Activated naive CD8-positive, alpha-beta T cell treated with anti-CD3 and anti-CD28 coated beads, Interleukin-2, amount 50 U/mL, for 24 hours (primary cell): ENCODE measurements around the gene GTF3C5.
"Not testable (repeated sequence)": the region's sequence is repeated elsewhere in the genome, so short reads cannot be mapped to it uniquely, and the experiment has no call there.

Source experiments
- ATAC-seq: fragments of 150-1000 bp; cut with Tn5 transposase; one replicate; pipeline ENCODE4 v1.10.0; 2021
- DNase-seq: peaks from one replicate; pipeline ENCODE4 v3.0.0; 2021
- H3K27ac Mint-ChIP-seq: one replicate; pipeline ENCODE4 v1.8.0; 2021; ENCODE audit warnings: mild to moderate bottlenecking, mixed read lengths
- H3K27me3 Mint-ChIP-seq: one replicate; pipeline ENCODE4 v1.8.0; 2021; ENCODE audit warnings: mixed read lengths
- H3K36me3 Mint-ChIP-seq: one replicate; pipeline ENCODE4 v1.8.0; 2021; ENCODE audit warnings: low read depth, mixed read lengths
- H3K4me1 Mint-ChIP-seq: one replicate; pipeline ENCODE4 v1.8.0; 2021; ENCODE audit warnings: mixed read lengths
- H3K4me3 Mint-ChIP-seq: one replicate; pipeline ENCODE4 v1.8.0; 2021; ENCODE audit warnings: mild to moderate bottlenecking, moderate library complexity, mixed read lengths
- H3K9me3 Mint-ChIP-seq: one replicate; pipeline ENCODE4 v1.8.0; 2021; ENCODE audit warnings: mixed read lengths

The GTF3C5 gene

GRCh38 chr9:133088756-133089155 lies 58.0 kb downstream of the GTF3C5 start:
- H3K27ac Mint-ChIP-seq = no peak overlapping the region
- DNase-seq (no peak), ATAC-seq (no peak)
- H3K4me3 Mint-ChIP-seq = no peak overlapping the region
- H3K36me3 Mint-ChIP-seq = no peaks in the 10 kb centered on the region
- no peaks in the 10 kb centered on the region for H3K27me3 Mint-ChIP-seq
- no peaks in the 10 kb centered on the region for H3K4me1 Mint-ChIP-seq
- no peaks in the 10 kb centered on the region for H3K9me3 Mint-ChIP-seq

DNA sequence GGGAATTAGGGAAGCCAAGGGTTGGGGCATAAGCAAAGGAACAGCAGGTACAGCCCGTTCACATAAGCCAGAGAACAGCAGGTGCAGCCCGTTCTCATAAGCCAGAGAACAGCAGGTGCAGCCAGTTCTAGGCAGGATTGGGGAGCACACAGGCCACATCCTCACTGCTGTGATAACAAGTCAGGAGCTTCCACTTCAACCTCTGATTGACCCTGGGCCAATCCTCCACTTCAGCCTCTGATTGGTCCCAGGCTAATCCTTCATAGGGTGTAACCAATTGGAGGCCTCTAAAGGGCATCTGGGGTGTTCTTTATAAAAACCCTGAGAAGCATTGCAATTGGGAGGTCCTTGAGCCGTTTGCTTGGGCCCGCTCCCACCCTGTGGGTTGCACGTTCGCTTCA lies 58.5 kb downstream of the GTF3C5 start:
- H3K9me3 Mint-ChIP-seq = no peaks in the 10 kb centered on the region
- H3K4me3 Mint-ChIP-seq = no peak overlapping the region
- no peaks in the 10 kb centered on the region for H3K36me3 Mint-ChIP-seq
- H3K4me1 Mint-ChIP-seq = no peaks in the 10 kb centered on the region
- ATAC-seq = no peak
- no peaks in the 10 kb centered on the region for H3K27me3 Mint-ChIP-seq
- H3K27ac Mint-ChIP-seq = no peak overlapping the region
- DNase-seq = no peak

- H3K4me1 Mint-ChIP-seq = no peaks in the 10 kb centered on the region
These were observed 59.4 kb downstream of the GTF3C5 start for GRCh38 chr9:133090187-133090586.

GRCh38 chr9:133090752-133091385 lies 60.1 kb downstream of the GTF3C5 start:
- no peak overlapping the region for H3K4me3 Mint-ChIP-seq
- no peak overlapping the region for H3K27ac Mint-ChIP-seq
- no peaks in the 10 kb centered on the region for H3K4me1 Mint-ChIP-seq
- H3K36me3 Mint-ChIP-seq = peaks cover 3% of the 10 kb centered on the region
- ATAC-seq = no peak
- H3K9me3 Mint-ChIP-seq = peaks cover 6% of the 10 kb centered on the region
- H3K27me3 Mint-ChIP-seq = no peaks in the 10 kb centered on the region
- no peak for DNase-seq

More at GRCh38 chr9:133090187-133090586, 59.4 kb downstream of the GTF3C5 start:
- H3K36me3 Mint-ChIP-seq = no peaks in the 10 kb centered on the region
- DNase-seq = no peak
- H3K4me3 Mint-ChIP-seq = no peak overlapping the region
- no peak for ATAC-seq
- H3K27me3 Mint-ChIP-seq = no peaks in the 10 kb centered on the region
- H3K9me3 Mint-ChIP-seq = peaks cover 6% of the 10 kb centered on the region
- no peak overlapping the region for H3K27ac Mint-ChIP-seq

DNA sequence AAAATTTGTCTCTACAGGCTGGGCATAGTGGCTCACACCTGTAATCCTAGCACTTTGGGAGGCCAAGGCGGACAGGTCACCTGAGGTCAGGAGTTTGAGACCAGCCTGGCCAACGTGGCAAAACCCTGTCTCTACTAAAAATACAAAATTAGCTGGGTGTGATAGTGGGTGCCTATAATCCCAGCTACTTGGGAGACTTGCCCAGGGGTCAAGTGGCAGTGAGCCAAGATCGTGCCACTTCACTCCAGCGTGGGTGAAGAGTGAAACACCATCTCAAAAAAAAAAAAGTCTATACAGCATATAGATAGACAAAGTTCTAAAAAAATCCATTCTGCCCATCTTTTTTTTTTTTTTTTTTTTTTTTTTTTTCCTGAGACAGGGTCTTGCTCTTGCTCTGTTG lies 63.6 kb downstream of the GTF3C5 start:
- peaks cover 15% of the 10 kb centered on the region for H3K9me3 Mint-ChIP-seq
- not testable (repeated sequence) for H3K4me1 Mint-ChIP-seq, H3K4me3 Mint-ChIP-seq, H3K27me3 Mint-ChIP-seq, H3K27ac Mint-ChIP-seq, DNase-seq, ATAC-seq
- H3K36me3 Mint-ChIP-seq = peaks cover 36% of the 10 kb centered on the region

GRCh38 chr9:133094842-133095393 lies 64.1 kb downstream of the GTF3C5 start:
- H3K9me3 Mint-ChIP-seq = peaks cover 15% of the 10 kb centered on the region
- no peak for ATAC-seq
- no peak overlapping the region for H3K4me3 Mint-ChIP-seq
- H3K4me1 Mint-ChIP-seq = no peaks in the 10 kb centered on the region
- no peak overlapping the region for H3K27ac Mint-ChIP-seq
- peaks cover 36% of the 10 kb centered on the region for H3K36me3 Mint-ChIP-seq
- no peak for DNase-seq
- no peaks in the 10 kb centered on the region for H3K27me3 Mint-ChIP-seq

GRCh38 chr9:133098104-133098754 lies 67.4 kb downstream of the GTF3C5 start:
- peaks cover 15% of the 10 kb centered on the region for H3K9me3 Mint-ChIP-seq

DNA sequence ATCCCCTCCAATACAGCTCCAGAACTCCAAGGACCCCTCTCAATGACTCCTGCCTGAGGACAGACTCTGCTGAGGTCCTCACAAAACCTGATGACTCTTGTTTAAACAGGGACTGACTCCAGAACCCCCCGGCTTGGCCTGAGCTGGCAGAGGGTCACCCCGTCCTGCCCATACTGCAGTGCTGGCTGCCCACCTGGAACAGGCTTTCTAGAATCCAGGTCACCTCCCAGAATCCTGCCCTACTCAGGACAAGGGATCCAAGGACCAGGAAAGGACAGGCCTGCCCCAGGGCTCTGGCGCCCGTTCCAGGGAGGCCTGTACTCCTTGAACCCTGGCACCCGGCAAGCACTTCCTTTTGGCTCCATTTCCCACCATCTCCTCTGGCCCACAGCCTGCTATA lies 68.1 kb downstream of the GTF3C5 start:
- DNase-seq (no peak), ATAC-seq (no peak)
- H3K27ac Mint-ChIP-seq = no peak overlapping the region
- H3K4me1 Mint-ChIP-seq = no peaks in the 10 kb centered on the region
- peaks cover 15% of the 10 kb centered on the region for H3K9me3 Mint-ChIP-seq
- H3K4me3 Mint-ChIP-seq = no peak overlapping the region
- H3K27me3 Mint-ChIP-seq = no peaks in the 10 kb centered on the region
- peaks cover 47% of the 10 kb centered on the region for H3K36me3 Mint-ChIP-seq

More at GRCh38 chr9:133098104-133098754, 67.4 kb downstream of the GTF3C5 start:
- no peaks in the 10 kb centered on the region for H3K4me1 Mint-ChIP-seq
- H3K36me3 Mint-ChIP-seq = peaks cover 46% of the 10 kb centered on the region
- no peak for DNase-seq
- H3K4me3 Mint-ChIP-seq = no peak overlapping the region
- H3K27ac Mint-ChIP-seq = no peak overlapping the region
- no peaks in the 10 kb centered on the region for H3K27me3 Mint-ChIP-seq
- ATAC-seq = no peak

GRCh38 chr9:133099726-133100505 lies 69.1 kb downstream of the GTF3C5 start:
- no peak for ATAC-seq

DNA sequence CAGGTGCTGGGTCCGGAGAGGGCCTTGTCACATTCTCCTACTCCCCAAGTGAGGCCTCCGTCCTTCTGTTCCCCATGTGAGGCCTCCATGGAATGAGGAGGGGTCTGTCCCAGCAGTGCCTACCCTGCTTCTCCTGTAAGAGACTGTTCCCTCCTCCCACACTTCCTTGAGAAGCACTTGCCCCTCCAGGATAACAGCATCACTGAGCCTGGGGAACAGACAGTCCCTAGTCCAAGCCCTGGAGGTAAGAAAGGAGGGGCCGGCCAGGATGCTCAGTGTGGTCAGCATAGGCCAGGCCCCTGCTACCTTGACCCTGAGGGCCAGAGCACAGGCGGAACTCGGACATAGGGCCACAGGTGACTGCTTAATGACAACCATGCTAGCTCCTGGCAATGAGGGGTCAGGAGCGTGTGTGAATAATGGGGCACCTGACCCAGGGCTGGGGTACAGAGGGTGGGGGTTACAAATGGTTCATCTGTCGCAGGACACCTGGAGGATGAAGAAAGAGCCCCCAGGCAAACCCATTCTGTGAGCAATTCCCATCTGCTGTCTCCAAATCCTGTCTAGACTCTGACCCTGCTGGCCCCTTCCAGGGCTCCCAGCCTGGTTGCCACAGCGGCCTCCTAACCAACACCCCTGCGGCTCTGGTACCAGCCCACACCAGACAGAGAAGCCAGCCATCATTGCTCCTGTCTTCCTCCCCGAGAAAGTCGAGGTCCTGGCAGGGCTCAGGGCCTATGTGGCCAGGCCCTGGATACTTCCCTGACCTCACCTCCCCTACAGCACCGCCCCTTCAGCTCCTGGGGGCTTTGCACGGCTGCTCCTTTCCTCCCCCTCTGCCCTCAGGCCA lies 69.9 kb downstream of the GTF3C5 start:
- peaks cover 10% of the 10 kb centered on the region for H3K9me3 Mint-ChIP-seq
- no peaks in the 10 kb centered on the region for H3K4me1 Mint-ChIP-seq
- no peak overlapping the region for H3K27ac Mint-ChIP-seq
- H3K4me3 Mint-ChIP-seq = no peak overlapping the region
- no peaks in the 10 kb centered on the region for H3K27me3 Mint-ChIP-seq
- no peak for DNase-seq
- H3K36me3 Mint-ChIP-seq = peaks cover 47% of the 10 kb centered on the region
- ATAC-seq = no peak

More at GRCh38 chr9:133099726-133100505, 69.1 kb downstream of the GTF3C5 start:
- peaks cover 48% of the 10 kb centered on the region for H3K36me3 Mint-ChIP-seq
- H3K27ac Mint-ChIP-seq = no peak overlapping the region
- H3K27me3 Mint-ChIP-seq = no peaks in the 10 kb centered on the region
- H3K9me3 Mint-ChIP-seq = peaks cover 12% of the 10 kb centered on the region
- DNase-seq = no peak
- no peaks in the 10 kb centered on the region for H3K4me1 Mint-ChIP-seq
- no peak overlapping the region for H3K4me3 Mint-ChIP-seq

DNA sequence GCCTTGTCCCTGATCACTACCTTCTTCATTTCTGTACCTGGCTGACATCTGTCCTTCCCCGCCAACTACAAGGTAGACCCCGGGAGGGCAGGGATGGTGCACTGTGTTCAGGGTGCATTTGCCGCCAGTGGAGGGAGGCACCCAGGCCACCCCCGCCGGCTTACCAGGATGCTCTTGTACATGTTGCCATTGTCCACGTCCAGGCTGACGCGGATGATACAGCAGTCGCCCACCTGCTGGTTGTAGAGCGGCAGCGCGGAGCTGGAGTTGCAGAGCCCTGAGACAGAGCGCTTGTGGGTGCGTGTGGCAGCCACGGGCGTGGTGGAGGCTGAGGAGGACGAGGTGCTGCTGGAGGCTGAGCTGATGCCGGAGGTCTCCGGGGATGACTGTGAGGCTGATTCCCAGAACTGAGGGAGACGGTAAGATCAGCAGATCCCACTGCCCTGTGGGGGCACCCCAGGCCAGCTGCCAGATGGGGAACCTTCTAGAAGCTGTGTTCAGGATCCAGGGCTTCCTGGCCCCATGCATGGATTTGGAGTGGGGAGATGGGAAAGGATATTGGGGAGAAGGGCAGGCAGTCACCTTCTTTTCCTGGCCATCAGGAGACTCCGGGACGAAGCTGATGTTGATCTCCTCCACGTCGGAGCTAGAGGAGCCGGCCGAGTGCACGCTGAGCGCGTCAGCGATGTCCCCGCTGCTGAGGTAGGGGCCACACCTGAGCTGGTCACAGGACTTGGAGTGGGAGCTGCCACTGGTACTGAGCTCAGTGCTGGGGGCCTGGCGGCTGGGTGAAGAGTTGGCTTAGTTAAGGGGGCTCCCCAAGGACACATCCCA lies 70.8 kb downstream of the GTF3C5 start:
- ATAC-seq = no peak
- Mint-ChIP-seq H3K36me3 (peaks cover 42% of the 10 kb centered on the region), H3K27me3 (no peaks in the 10 kb centered on the region), H3K4me3 (no peak overlapping the region), H3K4me1 (no peaks in the 10 kb centered on the region), H3K27ac (no peak overlapping the region), H3K9me3 (peaks cover 2% of the 10 kb centered on the region)
- DNase-seq = no peak

DNA sequence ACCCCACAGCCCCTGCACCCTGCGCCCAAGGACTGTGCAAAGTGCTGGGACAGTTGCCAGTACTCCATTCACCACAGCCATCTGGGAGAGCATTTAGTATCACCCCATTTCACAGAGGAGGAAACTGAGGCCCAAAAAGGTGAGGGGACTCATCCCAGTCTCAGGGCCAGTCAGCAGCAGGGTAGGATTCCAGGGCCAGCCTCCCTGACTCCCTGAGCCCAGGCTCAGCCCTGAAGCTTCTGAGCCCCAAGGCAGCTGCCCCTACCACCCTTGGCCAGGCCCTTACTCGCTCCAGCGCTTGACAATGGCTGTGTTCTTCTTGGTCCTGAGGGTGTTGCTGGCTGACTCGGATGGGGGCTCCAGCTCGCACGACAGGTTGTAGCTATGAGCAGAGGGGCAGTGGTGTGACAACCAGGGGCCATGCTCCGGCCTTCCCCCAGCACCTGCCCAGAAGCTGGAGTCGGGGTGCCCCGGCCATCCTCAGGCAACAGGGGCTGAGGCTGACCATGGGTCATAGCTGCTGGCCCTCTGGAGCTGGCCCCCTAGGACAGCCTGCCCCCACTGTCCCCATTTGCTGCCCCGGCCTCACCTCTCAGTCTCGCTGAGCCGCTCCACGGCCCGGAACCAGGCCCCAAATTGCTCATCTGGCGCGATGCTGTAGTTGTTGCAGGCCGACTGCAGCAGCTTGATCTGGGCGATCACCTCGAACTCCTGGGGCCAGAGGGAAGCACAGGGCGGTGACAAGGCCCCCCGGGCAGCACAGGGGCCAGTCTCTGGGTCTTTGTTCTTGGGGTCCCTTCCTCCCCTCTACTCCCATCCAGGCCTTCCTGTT lies 71.6 kb downstream of the GTF3C5 start:
- Mint-ChIP-seq H3K4me1 (no peaks in the 10 kb centered on the region), H3K36me3 (peaks cover 36% of the 10 kb centered on the region), H3K27me3 (no peaks in the 10 kb centered on the region), H3K4me3 (no peak overlapping the region), H3K27ac (no peak overlapping the region), H3K9me3 (no peaks in the 10 kb centered on the region)
- DNase-seq = no peak
- ATAC-seq = no peak
